PC-9 (cell line): ENCODE data around the gene CDH22.

Experiments used
- CTCF ChIP-seq: fragments of 200-600 bp; sonication (generic); conservative IDR thresholded peaks from 2 replicates; pipeline ENCODE4 v1.6.1; 2017; ENCODE audit warnings: mixed run types, antibody characterized with exemption, mild to moderate bottlenecking, moderate library complexity
- EZH2 ChIP-seq: fragments of 200-600 bp; sonication (generic); IDR thresholded peaks from 2 replicates; pipeline ENCODE4 v1.8.0; 2017; ENCODE audit warnings: antibody characterized with exemption, low read depth

- TF ChIP-seq EZH2, result no peak
- no peak for TF ChIP-seq CTCF
Observed at GRCh38 chr20:46260480-46260879, 47.8 kb downstream of the CDH22 start.
